Measurements from ENCODE around the gene DUSP14.

DNA sequence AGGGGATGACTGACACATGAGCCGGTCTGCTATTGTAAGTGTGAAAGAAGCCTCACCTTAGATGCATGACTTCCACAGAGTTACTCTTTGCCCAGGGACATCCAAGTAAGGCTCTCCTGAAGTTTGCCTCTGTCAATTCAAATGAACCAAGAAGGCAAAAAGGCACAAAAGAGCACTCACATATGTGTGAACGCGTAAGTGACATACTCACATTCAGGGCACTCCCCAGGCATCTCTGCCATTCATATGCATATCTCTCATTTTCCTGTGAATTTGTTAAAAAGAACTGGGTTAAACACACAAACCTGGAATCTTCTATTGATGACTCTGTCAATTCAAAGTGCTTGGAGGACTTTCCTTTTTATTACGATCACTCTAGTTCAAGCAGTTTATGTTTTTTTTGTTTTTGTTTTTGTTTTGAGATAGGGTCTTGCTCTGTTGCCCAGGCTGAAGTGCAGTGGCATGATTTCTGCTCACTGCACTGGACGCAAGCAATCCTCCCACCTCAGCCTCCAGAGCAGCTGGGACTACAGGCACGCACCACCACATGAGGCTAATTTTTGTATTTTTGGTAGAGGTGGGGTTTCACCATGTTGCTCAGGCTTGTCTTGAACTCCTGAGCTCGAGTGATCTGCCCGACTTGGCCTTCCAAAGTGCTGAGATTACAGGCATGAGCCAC is 49.4 kb downstream of the DUSP14 start:
- TF ChIP-seq, protein P1, sequence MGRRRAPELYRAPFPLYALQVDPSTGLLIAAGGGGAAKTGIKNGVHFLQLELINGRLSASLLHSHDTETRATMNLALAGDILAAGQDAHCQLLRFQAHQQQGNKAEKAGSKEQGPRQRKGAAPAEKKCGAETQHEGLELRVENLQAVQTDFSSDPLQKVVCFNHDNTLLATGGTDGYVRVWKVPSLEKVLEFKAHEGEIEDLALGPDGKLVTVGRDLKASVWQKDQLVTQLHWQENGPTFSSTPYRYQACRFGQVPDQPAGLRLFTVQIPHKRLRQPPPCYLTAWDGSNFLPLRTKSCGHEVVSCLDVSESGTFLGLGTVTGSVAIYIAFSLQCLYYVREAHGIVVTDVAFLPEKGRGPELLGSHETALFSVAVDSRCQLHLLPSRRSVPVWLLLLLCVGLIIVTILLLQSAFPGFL (CRISPR knock-in tag; IDR thresholded peaks at IDR 0.05) = no peak
- TF ChIP-seq MAFG (tag; conservative IDR thresholded peaks at IDR 0.05) = no peak
- TF ChIP-seq, protein P2, sequence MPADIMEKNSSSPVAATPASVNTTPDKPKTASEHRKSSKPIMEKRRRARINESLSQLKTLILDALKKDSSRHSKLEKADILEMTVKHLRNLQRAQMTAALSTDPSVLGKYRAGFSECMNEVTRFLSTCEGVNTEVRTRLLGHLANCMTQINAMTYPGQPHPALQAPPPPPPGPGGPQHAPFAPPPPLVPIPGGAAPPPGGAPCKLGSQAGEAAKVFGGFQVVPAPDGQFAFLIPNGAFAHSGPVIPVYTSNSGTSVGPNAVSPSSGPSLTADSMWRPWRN (IDR thresholded peaks at IDR 0.05; ENCODE audit: low read depth) = no peak
- TF ChIP-seq, protein P3, sequence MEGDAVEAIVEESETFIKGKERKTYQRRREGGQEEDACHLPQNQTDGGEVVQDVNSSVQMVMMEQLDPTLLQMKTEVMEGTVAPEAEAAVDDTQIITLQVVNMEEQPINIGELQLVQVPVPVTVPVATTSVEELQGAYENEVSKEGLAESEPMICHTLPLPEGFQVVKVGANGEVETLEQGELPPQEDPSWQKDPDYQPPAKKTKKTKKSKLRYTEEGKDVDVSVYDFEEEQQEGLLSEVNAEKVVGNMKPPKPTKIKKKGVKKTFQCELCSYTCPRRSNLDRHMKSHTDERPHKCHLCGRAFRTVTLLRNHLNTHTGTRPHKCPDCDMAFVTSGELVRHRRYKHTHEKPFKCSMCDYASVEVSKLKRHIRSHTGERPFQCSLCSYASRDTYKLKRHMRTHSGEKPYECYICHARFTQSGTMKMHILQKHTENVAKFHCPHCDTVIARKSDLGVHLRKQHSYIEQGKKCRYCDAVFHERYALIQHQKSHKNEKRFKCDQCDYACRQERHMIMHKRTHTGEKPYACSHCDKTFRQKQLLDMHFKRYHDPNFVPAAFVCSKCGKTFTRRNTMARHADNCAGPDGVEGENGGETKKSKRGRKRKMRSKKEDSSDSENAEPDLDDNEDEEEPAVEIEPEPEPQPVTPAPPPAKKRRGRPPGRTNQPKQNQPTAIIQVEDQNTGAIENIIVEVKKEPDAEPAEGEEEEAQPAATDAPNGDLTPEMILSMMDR (IDR thresholded peaks at IDR 0.05 in 2 of 3, conservative IDR thresholded peaks at IDR 0.05 in 1 of 3; ENCODE audit: insufficient read depth in 2 of 3, low read depth in 1 of 3, low read length in 3 of 3) = no peak
- no peak for TF ChIP-seq SMARCC2 (IDR thresholded peaks at IDR 0.05; ENCODE audit: low read depth)
